Measurements from ENCODE around the gene ZNF541.
A peak's percentile ranks its signal among the peaks of the same experiment; 100 is the strongest.

ZNF541 gene, protein sequence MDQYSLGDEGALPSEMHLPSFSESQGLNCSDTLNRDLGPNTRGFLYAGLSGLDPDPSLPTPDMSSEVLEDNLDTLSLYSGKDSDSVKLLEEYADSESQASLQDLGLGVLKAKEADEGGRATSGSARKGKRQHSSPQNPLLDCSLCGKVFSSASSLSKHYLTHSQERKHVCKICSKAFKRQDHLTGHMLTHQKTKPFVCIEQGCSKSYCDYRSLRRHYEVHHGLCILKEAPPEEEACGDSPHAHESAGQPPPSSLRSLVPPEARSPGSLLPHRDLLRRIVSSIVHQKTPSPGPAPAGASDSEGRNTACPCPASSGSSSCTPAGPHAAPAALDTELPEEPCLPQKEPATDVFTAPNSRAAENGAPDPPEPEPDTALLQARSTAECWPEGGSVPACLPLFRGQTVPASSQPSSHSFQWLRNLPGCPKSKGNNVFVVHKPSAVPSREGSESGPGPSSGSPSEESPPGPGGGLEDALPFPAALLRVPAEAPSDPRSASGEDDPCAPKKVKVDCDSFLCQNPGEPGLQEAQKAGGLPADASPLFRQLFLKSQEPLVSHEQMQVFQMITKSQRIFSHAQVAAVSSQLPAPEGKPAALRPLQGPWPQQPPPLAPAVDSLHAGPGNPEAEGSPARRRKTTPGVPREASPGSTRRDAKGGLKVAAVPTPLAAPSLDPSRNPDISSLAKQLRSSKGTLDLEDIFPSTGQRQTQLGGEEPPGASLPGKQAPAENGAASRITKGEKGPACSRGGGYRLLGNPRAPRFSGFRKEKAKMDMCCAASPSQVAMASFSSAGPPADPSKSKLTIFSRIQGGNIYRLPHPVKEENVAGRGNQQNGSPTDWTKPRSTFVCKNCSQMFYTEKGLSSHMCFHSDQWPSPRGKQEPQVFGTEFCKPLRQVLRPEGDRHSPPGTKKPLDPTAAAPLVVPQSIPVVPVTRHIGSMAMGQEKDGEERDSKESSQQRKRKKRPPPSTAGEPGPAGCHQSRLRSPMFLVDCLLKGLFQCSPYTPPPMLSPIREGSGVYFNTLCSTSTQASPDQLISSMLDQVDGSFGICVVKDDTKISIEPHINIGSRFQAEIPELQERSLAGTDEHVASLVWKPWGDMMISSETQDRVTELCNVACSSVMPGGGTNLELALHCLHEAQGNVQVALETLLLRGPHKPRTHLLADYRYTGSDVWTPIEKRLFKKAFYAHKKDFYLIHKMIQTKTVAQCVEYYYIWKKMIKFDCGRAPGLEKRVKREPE (N-terminal part only)

DNA sequence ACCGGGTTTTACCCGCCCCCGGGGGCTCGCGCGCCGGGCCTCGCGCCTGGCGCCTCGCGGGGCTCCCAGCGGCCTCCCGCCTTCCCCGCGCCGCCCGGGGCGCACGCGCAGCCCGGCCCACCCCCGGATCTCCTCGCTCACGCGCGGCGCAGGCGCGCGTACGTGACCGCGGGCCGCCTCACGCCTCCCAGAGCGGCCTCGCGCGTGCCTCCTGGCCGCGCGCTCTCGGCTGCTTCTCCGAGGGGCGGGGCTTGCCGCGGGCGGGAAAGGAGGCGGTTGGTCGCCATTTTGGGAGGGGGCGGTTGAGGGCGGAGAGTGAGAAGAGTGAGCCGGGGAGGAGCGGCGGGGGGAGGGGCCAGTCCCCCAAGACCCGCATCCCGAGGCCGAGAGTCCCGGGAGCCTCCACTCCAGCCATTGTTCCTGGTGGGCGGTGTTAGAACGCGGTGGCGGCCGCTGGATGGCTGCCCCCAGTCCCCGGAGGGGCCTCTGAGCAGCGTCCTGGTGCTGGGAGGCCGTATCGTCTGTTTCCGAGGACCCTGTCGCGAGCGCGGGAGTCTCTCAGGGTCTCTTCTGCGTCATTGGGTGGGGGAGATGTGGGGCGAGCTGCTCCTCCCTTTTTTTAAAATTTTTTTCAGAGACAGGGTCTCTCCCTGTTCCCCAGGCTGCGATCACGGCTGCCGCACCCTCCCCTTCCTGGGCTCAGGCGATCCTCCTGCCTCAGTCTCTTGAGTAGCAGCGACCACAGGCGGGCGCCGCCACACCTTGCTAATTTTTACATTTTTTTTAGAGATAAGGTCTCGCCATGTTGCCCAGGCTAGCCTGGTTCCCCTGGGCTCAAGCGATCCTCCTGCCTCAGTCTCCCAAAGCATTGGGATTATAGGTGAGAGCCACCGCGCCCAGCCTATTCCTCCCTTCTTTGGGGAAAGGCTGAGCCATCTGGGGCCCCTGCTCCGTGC, at the start of gene ZNF541:
Gene ZNF541, minus strand, starts transcription at position 78 of the 956 bp plus-strand sequence. CDS start 17,292 bp downstream, outside the sequence.
- DNase-seq = peak; percentile 89

DNA sequence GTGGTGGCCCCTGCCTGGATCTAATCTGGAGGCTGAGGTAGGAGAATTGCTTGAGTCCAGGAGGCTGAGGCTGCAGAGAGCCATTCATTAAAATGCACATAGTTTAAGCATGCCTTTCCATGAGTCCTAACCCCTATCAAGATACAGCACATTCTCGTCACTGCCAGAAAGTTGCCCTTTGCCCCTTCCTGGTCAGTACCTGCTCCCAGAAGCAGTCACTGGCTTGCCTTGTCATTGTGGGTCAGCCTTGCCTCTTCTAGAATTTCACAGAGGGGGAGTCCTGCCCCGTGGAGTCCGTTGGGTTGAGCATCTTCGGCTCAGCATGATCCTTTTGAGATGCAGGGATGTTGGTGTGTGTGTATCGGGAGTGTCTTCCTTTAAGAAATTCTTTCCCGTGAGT, 46.8 kb upstream of the ZNF541 start:
- no peak for DNase-seq

DNA sequence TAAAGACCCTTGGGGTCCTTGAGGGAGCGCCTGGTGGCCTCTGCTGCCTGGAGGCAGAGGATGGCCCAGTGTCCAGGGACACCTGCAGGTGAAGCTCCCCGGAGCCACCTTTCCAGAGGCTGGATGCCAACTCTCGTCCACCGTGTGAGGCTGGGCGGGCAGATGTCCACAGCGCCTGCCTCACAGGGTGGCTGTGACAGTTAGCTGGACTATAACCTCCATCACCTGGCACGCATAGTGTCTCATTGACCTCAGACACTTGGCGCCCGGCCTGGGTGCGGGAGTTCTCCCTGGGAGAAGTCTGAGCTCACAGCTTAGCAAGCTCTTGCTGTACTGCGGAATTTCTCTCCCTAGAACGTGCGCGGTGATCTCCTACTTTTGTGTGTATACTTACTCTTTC, 45.8 kb upstream of the ZNF541 start:
- no peak for DNase-seq

DNA sequence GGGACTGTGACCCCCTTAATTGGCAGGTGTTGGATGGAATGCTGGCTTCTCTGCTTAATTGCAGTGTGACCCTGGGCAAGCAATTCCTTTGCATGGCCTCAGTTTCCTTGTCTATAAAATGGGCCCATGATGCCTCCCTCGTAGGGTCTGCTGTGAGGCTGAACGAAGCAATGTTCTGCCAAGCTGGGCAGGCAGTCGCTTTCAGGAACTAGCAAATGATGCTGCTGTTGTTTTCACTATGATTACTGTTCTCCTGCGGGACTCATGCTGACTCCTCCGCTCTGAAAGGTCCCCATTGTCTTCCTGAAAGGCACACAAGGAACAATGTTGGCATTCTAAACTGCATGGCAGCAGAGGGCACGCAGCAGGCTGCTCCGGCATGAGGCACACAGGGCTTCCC, 42.8 kb upstream of the ZNF541 start:
- DNase-seq = no peak

DNA sequence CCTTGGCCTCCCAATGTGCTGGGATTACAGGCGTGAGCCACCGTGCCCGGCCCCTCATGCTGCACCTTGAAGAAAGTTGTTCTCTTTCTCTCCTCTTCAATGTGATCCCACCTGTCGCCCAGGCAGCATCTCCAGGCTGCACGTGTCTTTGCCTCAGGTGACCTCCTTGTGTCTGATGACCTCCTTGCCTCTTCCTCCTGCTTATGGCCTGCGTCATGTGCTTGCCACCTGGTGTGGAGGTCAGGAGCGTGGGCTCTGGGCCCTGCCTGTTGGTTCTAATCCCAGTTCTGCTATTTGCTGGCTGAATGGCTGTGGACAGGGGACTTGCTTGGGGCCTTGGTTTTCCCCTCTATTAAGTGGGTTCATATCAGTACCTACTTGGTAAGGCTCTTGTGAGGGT, 42.3 kb upstream of the ZNF541 start:
- no peak for DNase-seq

DNA sequence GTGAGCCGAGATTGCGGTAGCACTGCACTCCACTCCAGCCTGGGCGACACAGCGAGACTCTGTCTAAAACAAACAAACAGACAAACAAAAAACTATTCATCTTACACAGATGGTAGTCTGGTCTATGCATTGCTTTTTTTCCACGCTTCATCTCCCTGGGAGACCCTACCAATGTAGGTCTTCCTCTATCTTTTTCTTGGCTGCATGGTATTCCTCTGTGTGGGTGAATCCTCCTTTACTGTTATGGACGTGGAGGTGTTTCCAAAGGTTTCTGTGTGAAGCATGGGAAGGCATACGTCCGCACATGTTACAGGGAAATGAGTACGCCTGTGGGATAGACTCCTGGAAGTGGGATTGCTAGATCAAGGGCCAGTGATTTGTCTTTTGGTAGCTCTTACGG, 41.6 kb upstream of the ZNF541 start:
- DNase-seq = no peak

DNA sequence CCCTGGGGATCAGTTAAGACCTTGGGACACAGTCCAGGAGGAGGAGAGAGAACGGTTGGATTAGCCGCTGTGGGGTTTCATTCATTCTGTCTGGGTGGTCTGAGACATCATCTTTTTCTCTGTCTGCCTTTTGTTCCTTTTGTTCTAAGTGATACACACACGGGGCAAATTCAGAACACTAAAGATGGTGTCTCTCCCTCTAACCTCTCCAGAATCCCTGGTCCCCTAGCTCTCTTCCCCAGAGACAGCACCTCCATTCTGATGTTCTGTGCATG, 41.0 kb upstream of the ZNF541 start:
- no peak for DNase-seq

DNA sequence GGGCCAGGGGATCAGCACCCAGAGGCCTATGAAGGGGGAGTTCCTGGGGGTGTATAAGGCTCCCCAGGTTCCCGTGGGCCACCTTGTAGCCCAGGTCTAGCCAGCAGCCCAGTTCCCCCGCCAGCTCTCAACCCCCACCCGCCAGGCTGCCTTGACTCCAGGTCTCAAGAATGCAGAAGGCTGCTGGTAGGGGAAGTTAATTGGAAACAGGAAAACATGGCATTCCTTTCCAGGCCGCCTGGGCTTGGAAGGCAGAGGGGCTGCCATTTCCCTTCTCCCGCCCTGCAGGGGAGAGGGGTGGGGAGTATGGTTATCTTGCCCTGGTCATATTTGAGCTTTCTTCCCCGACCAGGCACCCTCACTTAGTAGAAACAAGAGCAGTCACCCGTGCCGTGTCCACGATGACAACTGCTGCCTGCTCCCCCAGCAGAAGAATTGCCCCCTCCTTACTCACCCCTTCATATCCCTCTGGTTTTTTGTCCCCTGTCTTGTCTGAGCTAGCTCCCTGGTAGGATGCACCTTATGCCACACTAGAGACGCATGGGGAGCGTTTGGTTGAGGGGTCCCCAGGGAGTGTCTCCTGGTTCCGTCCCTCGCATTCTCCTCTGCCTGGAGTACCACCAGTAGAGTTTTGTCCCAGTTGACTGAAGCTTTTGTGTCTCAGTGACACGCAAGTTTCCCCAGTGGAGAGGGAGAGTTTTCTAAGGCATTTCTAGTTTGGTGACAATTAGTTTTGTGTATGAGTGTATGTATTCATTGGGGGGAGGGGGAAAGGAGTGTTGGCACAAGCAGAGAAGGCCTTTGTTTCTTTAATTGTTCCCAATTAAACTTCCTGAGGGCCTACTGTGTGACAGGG, 40.4 kb upstream of the ZNF541 start:
- DNase-seq = no peak

DNA sequence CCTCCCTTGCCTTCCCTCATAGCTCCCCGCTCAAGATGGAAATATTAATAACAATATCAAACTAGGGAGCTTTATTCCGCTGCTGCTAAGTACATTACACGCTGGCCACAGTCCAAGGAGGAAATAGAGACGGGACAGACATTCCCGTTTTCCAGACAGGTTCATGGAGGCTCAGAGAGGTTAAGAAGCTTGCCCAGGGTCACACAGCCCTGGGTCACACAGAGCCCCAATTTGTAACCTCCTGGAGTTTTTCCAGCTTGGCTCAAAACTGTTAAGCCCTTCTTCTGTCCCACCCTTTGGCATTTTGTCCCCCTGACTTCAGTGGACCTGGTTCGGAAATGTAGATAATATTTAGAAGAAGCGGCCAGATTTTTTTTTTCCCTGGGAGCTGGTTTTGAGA, 38.0 kb upstream of the ZNF541 start:
- no peak for DNase-seq

DNA sequence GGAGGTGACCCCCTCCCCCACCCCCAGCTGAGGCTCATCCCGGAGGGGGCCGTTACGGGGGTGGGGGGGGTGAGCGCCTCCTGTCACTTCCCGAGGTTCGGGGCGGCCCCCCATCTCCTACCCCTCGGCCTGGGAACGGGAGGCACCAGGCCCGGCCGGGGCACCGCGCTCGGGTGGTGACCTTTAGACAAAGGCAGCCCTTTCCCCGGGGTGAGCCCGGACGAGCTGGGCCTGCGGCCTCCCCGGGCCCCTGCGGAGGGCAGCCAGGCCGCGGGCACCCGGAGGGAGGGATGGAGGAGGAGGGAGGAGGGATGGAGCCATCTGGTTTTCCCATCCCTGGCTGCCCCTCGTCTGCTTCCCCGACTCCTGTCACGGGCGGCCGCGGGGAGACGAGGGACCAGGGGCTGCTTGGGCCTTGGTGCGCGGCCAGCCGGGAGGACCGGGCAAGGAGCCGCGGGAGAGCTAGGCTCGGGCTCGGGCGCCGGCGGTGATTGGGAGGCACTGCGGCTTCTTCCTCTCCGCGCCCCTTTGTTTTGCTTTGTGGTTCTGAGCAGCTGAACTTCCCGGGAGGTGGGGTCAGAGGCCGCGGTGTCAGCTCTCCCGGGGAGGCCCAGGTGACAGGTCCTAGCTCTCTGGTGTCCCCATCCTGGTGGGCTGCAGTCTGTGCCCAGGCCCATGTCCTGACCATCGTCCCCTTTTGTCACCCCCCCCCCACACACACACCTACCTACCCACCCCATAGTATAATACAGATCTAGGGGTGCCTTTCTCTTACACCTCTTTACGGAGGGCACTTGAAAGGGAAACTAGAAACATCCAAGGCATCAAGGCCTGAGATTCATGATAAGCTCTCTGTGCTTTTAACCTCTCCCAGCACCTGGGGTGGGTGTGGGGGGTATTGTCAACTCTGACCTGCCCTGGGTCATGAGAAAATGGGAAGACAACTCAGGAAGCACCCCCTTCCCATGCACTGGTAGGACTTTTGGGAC, 37.3 kb upstream of the ZNF541 start:
- DNase-seq = peak; percentile 59

DNA sequence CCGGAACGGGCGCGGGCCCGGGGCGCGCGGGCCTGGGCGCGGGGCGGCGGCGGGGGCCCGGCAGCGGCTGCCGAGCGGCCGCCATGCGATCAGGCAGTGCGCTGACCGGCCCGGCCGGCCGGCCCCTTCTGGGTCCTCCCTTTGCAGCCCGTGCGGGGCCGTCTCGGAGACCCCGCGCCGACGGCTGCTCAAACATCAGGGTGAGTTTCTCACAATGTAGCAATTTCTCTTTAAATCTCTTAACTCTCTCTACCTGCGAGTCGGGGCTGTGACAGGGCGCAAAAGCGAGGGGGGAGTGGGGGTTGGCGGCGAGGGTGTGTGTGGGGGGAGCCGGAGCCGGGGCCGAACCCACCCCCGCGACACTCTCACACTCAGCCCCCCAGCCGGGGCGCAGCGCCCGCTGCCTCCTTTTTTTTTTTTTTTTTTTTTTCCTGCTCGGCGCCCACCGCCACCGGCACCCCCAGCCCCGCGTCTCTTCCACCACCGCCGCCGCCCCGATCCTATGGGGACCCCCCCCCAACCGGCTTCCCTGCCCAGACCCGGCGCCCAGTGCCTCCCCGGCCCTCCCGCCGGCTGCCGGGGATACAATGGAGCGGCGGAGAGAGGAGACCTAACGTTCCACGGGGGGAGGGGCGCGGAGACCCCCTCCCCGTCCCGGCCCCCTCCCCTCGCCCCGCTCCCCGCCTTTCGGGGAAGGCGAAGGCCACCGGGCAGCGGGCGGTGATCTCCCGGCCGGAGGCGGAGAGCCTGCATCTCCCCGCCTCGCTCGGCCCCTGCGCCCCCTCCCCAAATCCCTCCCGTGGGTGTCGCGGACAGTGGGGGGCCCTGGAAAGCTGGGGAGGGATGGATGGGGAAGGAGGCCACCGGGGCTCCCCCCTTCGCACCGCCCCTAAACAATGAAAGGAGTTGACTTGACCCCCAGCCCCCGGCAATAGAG, 36.3 kb upstream of the ZNF541 start, which contains the start of gene BICRA:
Gene BICRA, plus strand, starts transcription at position 166 of the 937 bp plus-strand sequence. CDS start 64,441 bp downstream, outside the sequence.
- DNase-seq = peak; percentile 87

DNA sequence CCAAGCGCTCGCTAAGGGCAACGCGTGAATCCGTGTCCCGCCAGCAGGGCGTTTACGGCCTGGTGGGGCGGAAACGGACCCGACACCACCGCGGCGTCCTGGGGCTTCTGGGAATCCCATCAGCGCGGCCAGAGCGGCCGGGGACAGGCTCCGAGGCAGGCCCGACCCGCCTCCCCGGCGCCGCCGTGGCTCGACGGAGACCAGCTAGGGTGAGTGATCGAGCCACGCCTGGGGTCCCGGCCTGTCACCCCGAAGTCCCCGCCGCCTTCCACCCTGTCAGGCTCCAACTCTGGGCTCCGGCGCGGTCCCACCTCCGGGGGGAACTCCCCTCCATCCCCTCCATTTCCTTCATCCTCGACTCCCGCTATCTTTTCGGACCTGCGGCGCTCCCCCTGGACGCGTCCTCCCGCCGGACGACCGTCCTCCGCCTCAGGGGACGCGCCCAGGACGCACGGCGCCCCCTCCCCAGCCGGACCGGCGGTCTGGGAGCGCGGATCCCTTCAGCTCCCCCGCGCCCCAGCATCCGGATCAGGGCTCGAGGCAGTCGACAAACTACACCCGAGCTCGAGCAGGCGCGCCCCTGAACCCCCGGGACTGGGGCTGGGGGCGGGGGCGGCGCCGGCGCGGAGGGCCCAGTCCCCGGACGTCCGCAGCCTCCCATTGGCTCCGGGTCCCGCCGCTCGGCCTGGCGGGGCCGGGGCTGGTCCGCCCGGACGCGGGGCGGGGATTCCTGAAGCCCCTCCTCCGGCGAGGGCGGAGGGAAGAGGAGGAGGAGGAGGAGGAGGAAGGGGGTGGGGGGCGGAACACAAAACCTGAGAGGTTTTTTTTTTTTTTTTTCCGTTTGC, 35.3 kb upstream of the ZNF541 start:
- peak; percentile 98 for DNase-seq

DNA sequence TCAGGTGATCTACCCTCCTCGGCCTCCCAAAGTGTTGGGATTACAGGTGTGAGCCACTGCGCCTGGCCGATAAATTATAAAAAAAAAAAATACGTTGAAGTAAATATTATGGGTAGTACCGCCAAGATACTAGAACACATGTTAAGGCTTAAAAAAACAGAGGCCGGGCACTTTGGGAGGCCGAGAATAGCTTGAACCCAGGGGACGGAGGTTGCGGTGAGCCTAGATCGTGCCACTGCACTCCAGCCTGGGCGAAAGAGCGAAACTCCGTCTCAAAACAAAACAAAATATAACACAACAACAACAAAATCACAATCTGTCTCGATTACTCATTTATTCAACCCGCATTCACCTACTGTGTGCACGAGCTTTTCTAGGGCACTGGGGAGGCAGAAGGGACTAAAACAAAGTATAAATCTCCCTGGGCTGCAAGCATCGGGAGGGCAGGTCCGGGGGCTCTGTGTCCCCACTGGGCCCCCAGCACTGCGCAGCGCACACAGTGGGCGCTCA, 34.7 kb upstream of the ZNF541 start:
- no peak for DNase-seq

DNA sequence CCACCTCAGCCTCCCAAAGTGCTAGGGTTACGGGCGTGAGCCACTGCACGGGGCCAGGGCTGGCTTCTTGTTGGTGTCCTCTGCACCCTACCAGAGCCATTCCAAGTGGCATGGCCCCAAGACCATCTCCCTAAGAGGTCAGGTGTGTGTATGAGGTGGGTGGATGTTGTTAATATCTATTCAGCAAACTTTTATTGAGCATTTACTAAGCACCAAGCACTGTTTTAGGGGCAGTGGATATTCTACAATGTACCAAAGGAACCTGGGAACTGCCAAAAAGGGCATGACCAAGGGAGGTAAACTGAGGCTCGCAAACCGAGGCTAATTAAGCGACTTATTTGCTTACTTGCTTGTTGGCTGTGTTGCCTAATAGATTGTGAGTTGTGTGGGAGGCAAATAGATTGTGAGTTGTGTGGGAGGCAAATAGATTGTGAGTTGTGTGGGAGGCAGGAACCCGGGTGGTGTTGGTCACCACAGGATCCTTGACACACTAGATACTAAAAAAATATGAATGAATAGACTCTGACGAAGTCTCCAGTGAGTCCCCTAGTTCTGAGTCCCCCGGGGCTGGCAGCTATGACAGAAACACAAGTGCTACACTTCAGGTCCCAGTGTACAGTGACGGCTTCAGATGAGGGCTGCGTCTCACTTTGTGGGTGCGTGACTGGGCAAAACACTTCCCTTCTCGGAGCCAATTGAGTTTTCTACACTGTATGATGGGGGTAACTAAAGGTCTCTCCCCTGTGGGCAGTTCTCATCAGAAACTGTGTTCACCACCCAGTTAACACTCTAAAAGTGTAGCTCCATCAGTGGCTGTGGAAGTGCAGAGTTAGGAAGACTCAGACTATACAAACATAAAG, 31.0 kb upstream of the ZNF541 start:
- DNase-seq = no peak

DNA sequence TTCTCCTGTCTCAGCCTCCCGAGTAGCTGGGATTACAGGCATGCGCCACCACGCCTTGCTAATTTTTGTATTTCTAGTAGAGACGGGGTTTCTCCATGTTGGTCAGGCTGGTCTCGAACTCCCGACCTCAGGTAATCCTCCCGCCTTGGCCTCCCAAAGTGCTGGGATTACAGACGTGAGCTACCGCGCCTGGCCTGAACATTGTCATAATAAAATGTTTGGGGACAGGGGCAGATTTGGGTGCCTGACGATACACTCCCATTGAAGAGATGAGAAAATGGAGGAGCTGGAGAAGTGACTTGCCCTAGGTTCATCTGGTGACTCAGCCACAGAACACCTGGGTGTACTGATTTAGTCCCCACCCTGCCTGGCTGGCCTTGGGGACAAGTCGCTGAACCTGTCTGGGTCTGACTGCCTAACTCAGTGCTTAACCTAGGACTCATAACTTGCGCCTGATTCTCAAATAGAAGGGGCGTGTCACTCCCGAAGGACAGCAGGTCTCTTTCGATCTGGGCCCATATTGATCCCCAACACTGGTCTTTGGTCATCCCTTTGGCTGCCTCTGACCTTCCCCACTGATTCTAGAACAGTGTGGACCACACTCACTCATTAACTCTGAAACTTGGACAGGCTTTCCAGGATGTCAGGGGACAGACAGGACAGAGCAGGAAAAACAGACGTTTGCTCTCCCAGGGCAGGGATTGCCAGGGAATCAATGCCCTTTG, 28.4 kb upstream of the ZNF541 start:
- DNase-seq = no peak

Measured in activated T-cell treated with anti-CD3 and anti-CD28 coated beads, Interleukin-2, amount 50 U/mL, for 1 hour (primary cell).